IPS-NIHi7 (cell line): ENCODE data around the gene SRGAP1.
"Not testable (repeated sequence)": the region's sequence is repeated elsewhere in the genome, so short reads cannot be mapped to it uniquely, and the experiment has no call there.

Experiments used
- DNase-seq: peaks from one replicate; pipeline ENCODE4 v3.0.0; 2012; ENCODE audit warnings: mixed read lengths; ENCODE audit errors: extremely low spot score

The SRGAP1 gene

DNA sequence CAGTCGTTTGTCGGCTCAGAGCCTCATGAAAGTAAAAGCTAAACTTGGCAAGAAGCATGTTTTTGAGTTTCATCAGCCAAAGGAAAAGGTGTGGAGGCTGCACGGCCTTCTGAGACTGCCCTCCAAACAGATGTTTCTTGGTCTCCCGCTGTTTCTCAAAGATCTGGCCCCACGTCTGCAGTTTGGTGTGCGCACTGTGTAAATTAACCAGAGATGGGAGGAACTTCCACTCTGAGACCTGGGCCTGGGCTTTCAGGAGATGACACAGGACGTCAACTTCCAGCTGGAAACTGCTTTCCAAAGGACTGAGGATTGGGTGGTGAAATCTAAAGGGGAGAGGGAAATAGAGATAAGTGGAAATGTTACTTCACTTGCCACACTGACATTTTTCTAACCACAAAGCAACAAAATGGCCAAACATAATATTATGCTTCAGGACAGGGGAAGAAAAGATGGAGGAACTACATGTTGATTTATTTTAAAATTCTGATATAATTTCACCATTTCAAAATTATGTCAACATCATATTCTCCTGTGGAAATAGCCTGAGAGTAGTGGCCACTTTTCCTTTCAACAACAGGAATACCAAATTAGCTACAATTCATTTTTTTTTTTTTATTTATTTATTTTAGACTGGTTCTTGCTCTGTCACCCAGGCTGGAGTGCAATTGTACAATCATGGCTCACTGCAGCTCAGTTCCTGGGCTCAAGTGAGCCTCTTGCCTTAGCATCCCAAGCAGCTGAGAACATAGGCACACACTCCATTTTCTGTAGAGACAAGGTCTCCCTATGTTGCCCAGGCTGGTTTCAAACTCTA, 350.0 kb downstream of the SRGAP1 start:
- no peak for DNase-seq

DNA sequence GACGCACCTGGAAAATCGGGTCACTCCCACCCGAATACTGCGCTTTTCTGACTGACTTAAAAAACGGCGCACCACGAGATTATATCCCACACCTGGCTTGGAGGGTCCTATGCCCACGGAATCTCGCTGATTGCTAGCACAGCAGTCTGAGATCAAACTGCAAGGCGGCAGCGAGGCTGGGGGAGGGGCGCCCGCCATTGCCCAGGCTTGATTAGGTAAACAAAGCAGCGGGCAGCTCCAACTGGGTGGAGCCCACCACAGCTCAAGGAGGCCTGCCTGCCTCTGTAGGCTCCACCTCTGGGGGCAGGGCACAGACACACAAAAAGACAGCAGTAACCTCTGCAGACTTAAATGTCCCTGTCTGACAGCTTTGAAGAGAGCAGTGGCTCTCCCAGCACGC, 351.3 kb downstream of the SRGAP1 start:
- DNase-seq: not testable (repeated sequence)

DNA sequence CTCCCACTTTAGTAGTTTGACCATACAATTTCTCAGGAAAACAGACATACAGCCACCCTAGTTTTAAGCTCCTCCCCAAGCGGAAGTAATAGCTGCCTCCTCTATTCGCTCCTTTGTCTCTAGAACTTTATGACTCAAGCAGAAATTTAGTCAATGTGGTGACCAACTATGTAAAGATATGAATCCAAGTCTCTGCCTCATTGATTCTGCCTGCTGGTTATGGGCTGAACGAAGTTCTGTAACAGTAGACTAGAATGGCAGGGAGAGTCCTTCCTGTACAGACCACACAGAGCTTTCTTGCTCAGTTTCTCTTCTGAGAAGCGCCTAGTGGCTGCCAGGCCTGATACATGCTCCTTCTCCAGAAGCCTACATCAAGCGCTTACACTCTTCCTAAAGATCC, 358.5 kb downstream of the SRGAP1 start:
- DNase-seq: no peak

DNA sequence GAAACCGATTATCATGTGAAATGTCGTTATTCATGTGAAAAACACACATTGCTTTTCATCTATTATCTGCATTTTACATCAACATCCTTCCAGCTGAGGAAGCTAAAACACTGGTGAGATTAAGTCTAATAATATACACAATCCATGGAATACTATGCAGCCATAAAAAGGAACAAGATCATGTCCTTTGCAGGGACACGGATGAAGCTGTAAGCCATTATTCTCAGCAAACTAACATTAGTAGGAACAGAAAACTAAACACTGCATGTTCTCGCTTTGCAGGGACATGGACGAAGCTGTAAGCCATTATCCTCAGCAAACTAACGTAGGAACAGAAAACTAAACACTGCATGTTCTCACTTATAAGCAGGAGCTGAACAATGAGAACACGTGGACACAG, 359.3 kb downstream of the SRGAP1 start:
- no peak for DNase-seq

DNA sequence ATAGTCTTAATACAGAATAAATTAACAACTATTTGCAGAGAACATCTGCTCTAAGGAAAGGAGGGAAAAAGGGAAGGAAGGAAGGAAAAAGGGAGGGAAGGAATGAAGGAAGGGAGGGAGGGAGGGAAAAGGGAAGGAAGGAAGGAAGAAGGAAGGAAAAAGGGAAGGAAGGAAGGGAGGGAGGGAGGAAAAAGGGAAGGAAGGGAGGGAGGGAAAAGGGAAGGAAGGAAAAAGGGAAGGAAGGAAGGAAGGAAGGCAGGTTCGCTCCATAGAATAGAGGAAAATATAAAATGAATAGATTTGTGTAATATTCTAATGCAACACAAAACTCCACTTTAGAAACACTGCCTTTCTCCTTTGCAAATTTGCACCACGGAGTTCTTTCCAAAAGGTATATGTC, 361.0 kb downstream of the SRGAP1 start:
- no peak for DNase-seq

DNA sequence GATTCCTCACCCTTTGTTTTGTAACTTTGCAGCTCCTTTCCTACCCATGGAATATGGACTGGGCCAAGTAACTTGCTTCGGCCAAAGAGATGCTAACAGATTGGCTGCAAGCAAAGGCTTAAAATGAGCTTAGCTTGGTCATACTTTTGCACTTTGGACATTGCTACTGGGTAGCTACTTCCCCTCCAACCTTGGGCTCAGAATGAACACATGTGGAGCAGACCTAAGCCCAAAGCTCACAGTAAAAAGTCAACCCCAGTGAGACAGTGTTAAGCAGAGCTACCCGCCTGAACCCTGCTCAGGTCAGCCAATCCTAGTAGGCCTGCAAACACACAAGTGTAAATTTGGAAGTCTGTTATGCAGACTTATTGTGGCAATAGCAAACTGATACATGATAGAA, 363.0 kb downstream of the SRGAP1 start:
- no peak for DNase-seq
